Muscle of leg (tissue), 11 donors: ENCODE measurements around the gene TOMM70. TPM values are rescaled to one million over a fixed set of nuclear protein-coding genes. Genes with fewer than 3 reads are reported as not detected.
A peak's percentile ranks its signal among the peaks of the same experiment; 100 is the strongest.

Source experiments
- DNase-seq: peaks from one replicate; pipeline ENCODE4 v3.0.0; 2013
- H3K27ac ChIP-seq: one replicate; pipeline ENCODE4 v1.5.1; 2013; ENCODE audit warnings: mild to moderate bottlenecking, low read length, control low read depth
- H3K27me3 ChIP-seq: one replicate; pipeline ENCODE4 v1.6.1; 2013; ENCODE audit warnings: low read length; ENCODE audit not compliant: control insufficient read depth, insufficient read depth
- H3K36me3 ChIP-seq: one replicate; pipeline ENCODE4 v1.6.1; 2013; ENCODE audit warnings: low read length; ENCODE audit not compliant: control insufficient read depth, insufficient read depth
- H3K4me1 ChIP-seq: one replicate; pipeline ENCODE4 v1.6.1; 2013; ENCODE audit warnings: low read length; ENCODE audit not compliant: control insufficient read depth, insufficient read depth
- H3K4me3 ChIP-seq: one replicate; pipeline ENCODE4 v1.5.1; 2013; ENCODE audit warnings: low read length, control low read depth
- H3K9me3 ChIP-seq: replicated peaks from 2 replicates; pipeline ENCODE4 v1.6.1; 2013; ENCODE audit warnings: low read depth, low read length; ENCODE audit not compliant: control insufficient read depth
- WGBS: methylation state at CpG from one replicate; pipeline ENCODE4 v1.1.5; 2013; ENCODE audit warnings: missing lambda C conversion rate; ENCODE audit not compliant: insufficient coverage; 5-methylcytosine and 5-hydroxymethylcytosine counted together
- polyA plus RNA-seq, 8 donors: library from polyadenylated mRNA; unstranded; fragments of 120-200 nt; gene quantifications; one replicate each; pipeline versions ENCODE4 v1.2.1 to v1.2.3, GENCODE V29; 2013; ENCODE audit warnings: inconsistent platforms in 1 of 8, low replicate concordance in 1 of 8; ENCODE audit not compliant: insufficient read length in 8 of 8, insufficient read depth in 1 of 8
- total RNA-seq: library from RNA; stranded (reverse); fragments of 120-200 nt; gene quantifications from one replicate; pipeline ENCODE4 v1.2.4, GENCODE V29; 2013

Gene TOMM70
- total and polyA plus RNA-seq, 9 donors = 44.9 to 62.6 (median 50.5) TPM

GRCh38 chr3:100401674-100402041 is 769 bp upstream of the TOMM70 start:
- Histone ChIP-seq H3K27ac (peak overlapping the region; percentile 99), H3K36me3 (no peaks in the 10 kb centered on the region), H3K9me3 (no peaks in the 10 kb centered on the region), H3K4me1 (peaks cover 9% of the 10 kb centered on the region), H3K27me3 (no peaks in the 10 kb centered on the region), H3K4me3 (peak overlapping the region; percentile 87)
- WGBS = under 1% methylated on average over 19 of the region's 23 CpGs
- peak; percentile 74 for DNase-seq

DNA sequence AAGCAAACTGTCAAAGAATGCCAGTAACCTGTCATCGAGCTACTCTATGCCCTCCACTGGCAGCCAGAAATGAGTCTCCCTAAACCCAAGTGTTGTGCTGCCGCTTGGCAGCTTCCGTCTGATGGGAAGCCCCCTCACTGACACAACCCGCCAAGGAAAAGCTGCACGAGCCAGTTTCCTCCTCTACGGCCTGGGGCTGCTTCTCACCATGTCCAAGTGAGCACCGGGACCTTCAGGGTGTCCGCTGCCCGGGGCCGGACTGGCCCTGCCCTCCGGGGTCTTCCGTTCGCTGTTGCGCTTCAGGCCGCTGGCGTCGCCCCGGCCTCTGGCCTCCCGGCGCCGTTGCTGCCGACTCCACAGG is 490 bp downstream of the TOMM70 start:
- WGBS = 0% methylated on average over 22 of the region's 22 CpGs
- Histone ChIP-seq H3K27me3 (no peaks in the 10 kb centered on the region), H3K4me1 (peaks cover 9% of the 10 kb centered on the region), H3K27ac (peak overlapping the region; percentile 99), H3K36me3 (no peaks in the 10 kb centered on the region), H3K4me3 (peak overlapping the region; percentile 87), H3K9me3 (no peaks in the 10 kb centered on the region)
- peak; percentile 41 for DNase-seq

DNA sequence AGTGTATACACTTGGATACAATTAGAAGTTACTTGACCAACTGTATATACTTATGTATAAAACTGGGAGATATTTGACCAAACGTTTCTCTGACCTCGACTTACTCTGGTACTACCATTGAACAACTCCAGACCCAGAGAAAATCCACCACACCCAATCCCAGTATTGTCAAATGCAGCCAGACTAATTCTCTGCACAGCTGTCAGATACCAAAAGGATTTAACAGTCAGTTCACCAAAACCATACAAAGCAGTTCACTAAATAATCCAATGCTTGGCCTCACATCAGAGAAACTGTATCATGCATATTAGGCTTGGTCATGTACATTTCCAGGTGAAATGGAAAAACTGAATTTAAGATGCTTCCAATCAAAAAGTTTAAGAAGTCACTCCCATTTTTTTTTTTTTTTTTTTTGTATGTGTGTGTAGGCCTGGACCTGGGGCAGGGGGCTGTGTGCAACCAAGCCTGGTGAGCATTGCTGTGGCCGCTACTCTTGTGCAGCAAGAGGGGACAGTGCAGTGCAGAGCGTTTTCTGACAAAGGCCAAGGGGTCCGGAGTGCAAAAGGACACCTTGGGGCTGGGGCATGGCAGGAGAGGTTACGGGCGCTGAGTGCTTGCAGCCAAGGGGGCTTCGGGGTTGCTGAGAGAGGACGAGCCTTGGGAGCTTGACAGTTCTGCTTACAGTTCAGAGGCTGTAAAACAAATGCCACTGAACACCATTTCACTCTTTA is 1.4 kb downstream of the TOMM70 start:
- peak; percentile 13 for DNase-seq

DNA sequence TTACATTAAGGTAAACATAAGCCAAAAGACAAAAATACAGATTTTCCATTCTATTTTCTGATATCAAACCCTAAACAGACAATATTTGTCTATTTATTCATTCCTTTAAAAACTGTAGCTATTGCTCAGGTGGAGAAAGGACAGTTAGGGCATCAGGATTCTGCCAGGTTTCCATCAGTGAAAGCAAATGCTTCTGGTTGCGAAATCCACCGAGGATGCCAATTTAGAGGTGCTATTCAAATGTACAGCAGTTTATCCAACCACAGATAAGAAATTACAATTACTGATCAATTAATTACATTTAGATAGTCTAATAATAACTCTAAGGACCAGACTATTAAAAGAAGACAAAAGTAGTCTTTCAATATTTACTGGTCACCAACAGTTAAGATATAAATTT is 3.9 kb downstream of the TOMM70 start:
- DNase-seq = no peak
- H3K9me3 ChIP-seq = no peaks in the 10 kb centered on the region
- no peaks in the 10 kb centered on the region for H3K27me3 ChIP-seq
- no CpG with 5 or more reads among the region's 2 CpGs for WGBS
- peaks cover 4% of the 10 kb centered on the region for H3K4me1 ChIP-seq
- H3K36me3 ChIP-seq = no peaks in the 10 kb centered on the region
- no peak overlapping the region for H3K4me3 ChIP-seq
- no peak overlapping the region for H3K27ac ChIP-seq

More for the DNA sequence above, 1.4 kb downstream of the TOMM70 start:
- Histone ChIP-seq H3K36me3 (no peaks in the 10 kb centered on the region), H3K27me3 (no peaks in the 10 kb centered on the region), H3K27ac (no peak overlapping the region), H3K4me3 (peak overlapping the region; percentile 87), H3K9me3 (no peaks in the 10 kb centered on the region), H3K4me1 (peaks cover 9% of the 10 kb centered on the region)
- WGBS = 53% methylated on average over 5 of the region's 9 CpGs

- peaks cover 4% of the 10 kb centered on the region for H3K4me1 ChIP-seq
- H3K27me3 ChIP-seq = no peaks in the 10 kb centered on the region
- no peak overlapping the region for H3K27ac ChIP-seq
- WGBS = no CpG with 5 or more reads among the region's 2 CpGs
- no peak overlapping the region for H3K4me3 ChIP-seq
- H3K36me3 ChIP-seq = no peaks in the 10 kb centered on the region
- DNase-seq = no peak
- H3K9me3 ChIP-seq = no peaks in the 10 kb centered on the region
Measured at GRCh38 chr3:100395679-100396431, 5.0 kb downstream of the TOMM70 start.

DNA sequence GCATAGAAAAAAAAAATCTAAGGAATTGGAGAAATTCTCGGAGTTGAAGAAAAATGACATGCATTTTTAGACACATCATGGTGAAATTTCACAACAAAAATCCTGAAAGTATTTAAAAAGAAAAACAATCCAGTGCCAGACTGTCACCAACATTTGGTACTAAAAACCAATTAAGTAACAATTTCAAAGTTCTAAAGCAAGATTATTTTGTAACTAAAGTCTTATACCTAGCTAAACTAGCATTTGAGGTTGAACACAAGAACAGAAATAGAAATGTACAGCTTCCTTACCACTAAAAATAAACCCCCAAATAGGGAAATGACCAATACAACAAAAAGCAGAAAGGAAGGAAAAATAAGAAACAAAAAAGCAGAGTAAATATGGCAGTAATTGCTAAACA is 11.9 kb downstream of the TOMM70 start:
- WGBS = no CpG with 5 or more reads among the region's 1 CpG
- Histone ChIP-seq H3K27me3 (no peaks in the 10 kb centered on the region), H3K27ac (no peak overlapping the region), H3K36me3 (peaks cover 12% of the 10 kb centered on the region), H3K4me3 (no peak overlapping the region), H3K9me3 (peaks cover 15% of the 10 kb centered on the region), H3K4me1 (no peaks in the 10 kb centered on the region)
- DNase-seq = no peak

- H3K4me3 ChIP-seq = no peak overlapping the region
- H3K9me3 ChIP-seq = peaks cover 15% of the 10 kb centered on the region
- H3K27ac ChIP-seq = no peak overlapping the region
- H3K4me1 ChIP-seq = no peaks in the 10 kb centered on the region
- peaks cover 21% of the 10 kb centered on the region for H3K36me3 ChIP-seq
- no peak for DNase-seq
- H3K27me3 ChIP-seq = no peaks in the 10 kb centered on the region
Measured at GRCh38 chr3:100386437-100387074, 14.3 kb downstream of the TOMM70 start.

GRCh38 chr3:100384733-100385525 is 16.0 kb downstream of the TOMM70 start:
- Histone ChIP-seq H3K27ac (no peak overlapping the region), H3K36me3 (peaks cover 30% of the 10 kb centered on the region), H3K27me3 (no peaks in the 10 kb centered on the region), H3K4me3 (no peak overlapping the region), H3K9me3 (peaks cover 13% of the 10 kb centered on the region), H3K4me1 (no peaks in the 10 kb centered on the region)
- WGBS = 87% methylated on average over 8 of the region's 8 CpGs
- DNase-seq = no peak

- 100% methylated on average over 2 of the region's 4 CpGs for WGBS
- no peaks in the 10 kb centered on the region for H3K27me3 ChIP-seq
- H3K4me3 ChIP-seq = no peak overlapping the region
- no peak for DNase-seq
- H3K9me3 ChIP-seq = no peaks in the 10 kb centered on the region
- H3K36me3 ChIP-seq = peaks cover 40% of the 10 kb centered on the region
- no peak overlapping the region for H3K27ac ChIP-seq
- no peaks in the 10 kb centered on the region for H3K4me1 ChIP-seq
Measured at GRCh38 chr3:100376301-100376700, 24.6 kb downstream of the TOMM70 start.

- Histone ChIP-seq H3K4me3 (no peak overlapping the region), H3K4me1 (no peaks in the 10 kb centered on the region), H3K36me3 (peaks cover 37% of the 10 kb centered on the region), H3K27me3 (no peaks in the 10 kb centered on the region), H3K9me3 (no peaks in the 10 kb centered on the region), H3K27ac (no peak overlapping the region)
- DNase-seq = no peak
Measured at GRCh38 chr3:100374521-100374920, 26.4 kb downstream of the TOMM70 start.
